HEK293 (cell line): Measurements from ENCODE around the gene SLC27A3.

Experiments used
- CTCF ChIA-PET: fragments of 350-600 bp; formaldehyde crosslinking; extraction: SDS; loops from one replicate; lab custom pipeline; 2021; ENCODE audit warnings: antibody characterized with exemption; lab: Yijun Ruan, JAX
- POLR2A ChIA-PET: fragments of 300-600 bp; formaldehyde crosslinking; extraction: SDS; loops from one replicate; lab custom pipeline; 2020; ENCODE audit warnings: antibody characterized with exemption, inconsistent platforms; lab: Yijun Ruan, JAX
- H3K27ac ChIP-seq: fragments of 200-500 bp; sonication (Bioruptor generic); 2 replicates; pipeline ENCODE4 v1.5.1; 2014; ENCODE audit warnings: low read depth, low read length, control low read depth, inconsistent platforms; ENCODE audit errors: extremely low read depth
- H3K36me3 ChIP-seq, 2 experiments: fragments of 200-500 bp in 1 of 2; sonication (Bioruptor generic) in 1 of 2; 1 replicate in 1 of 2; 2 replicates in 1 of 2; pipeline ENCODE4 v1.5.1; 2014 to 2017; ENCODE audit warnings: inconsistent platforms in 2 of 2, low read length in 2 of 2; ENCODE audit not compliant: control insufficient read depth in 2 of 2, insufficient read depth in 1 of 2
- H3K4me1 ChIP-seq: fragments of 200-500 bp; sonication (Bioruptor generic); 2 replicates; pipeline ENCODE4 v1.5.1; 2014; ENCODE audit warnings: mild to moderate bottlenecking, low read length, inconsistent platforms; ENCODE audit not compliant: control insufficient read depth, insufficient read depth
- H3K4me3 ChIP-seq: 2 replicates; pipeline ENCODE4 v1.5.1; 2011; ENCODE audit warnings: low read depth, mild to moderate bottlenecking, control low read depth, low read length, moderate library complexity
- H3K9me3 ChIP-seq: fragments of 200-500 bp; sonication (Bioruptor generic); 2 replicates; pipeline ENCODE4 v1.5.1; 2014; ENCODE audit warnings: low read depth, low read length, inconsistent platforms; ENCODE audit not compliant: control insufficient read depth, insufficient read depth
- ELK4 ChIP-seq: IDR thresholded peaks from 2 replicates; pipeline ENCODE4 v1.6.1; 2011; ENCODE audit warnings: mild to moderate bottlenecking, low read depth, low read length, borderline replicate concordance
- KLF7 ChIP-seq: fragments of 450-650 bp; formaldehyde crosslinking; IDR thresholded peaks from 2 replicates; pipeline ENCODE4 v1.5.1; 2016; ENCODE audit warnings: missing biosample characterization, missing genetic modification characterization, borderline replicate concordance
- MZF1 ChIP-seq: fragments of 450-650 bp; formaldehyde crosslinking; IDR thresholded peaks from 2 replicates; pipeline ENCODE4 v1.5.1; 2017; ENCODE audit warnings: missing biosample characterization, missing genetic modification characterization, borderline replicate concordance
- PRDM2 ChIP-seq: fragments of 450-650 bp; formaldehyde crosslinking; IDR thresholded peaks from 2 replicates; pipeline ENCODE4 v1.5.1; 2016; ENCODE audit warnings: missing biosample characterization, missing genetic modification characterization, borderline replicate concordance
- PRDM6 ChIP-seq: fragments of 450-650 bp; formaldehyde crosslinking; IDR thresholded peaks from 2 replicates; pipeline ENCODE4 v1.5.1; 2017; ENCODE audit warnings: missing biosample characterization, missing genetic modification characterization
- REST ChIP-seq: fragments of 450-650 bp; formaldehyde crosslinking; IDR thresholded peaks from 2 replicates; pipeline ENCODE4 v1.5.1; 2016; ENCODE audit warnings: missing biosample characterization, missing genetic modification characterization
- SP7 ChIP-seq: fragments of 450-650 bp; formaldehyde crosslinking; IDR thresholded peaks from 2 replicates; pipeline ENCODE4 v1.5.1; 2016; ENCODE audit warnings: missing biosample characterization, missing genetic modification characterization
- TSHZ1 ChIP-seq: fragments of 450-650 bp; formaldehyde crosslinking; IDR thresholded peaks from 2 replicates; pipeline ENCODE4 v1.5.1; 2016; ENCODE audit warnings: missing biosample characterization, missing genetic modification characterization, borderline replicate concordance
- ZBTB26 ChIP-seq: fragments of 450-650 bp; formaldehyde crosslinking; optimal IDR thresholded peaks from 2 replicates; pipeline ENCODE3; 2016; ENCODE audit warnings: missing biosample characterization, mild to moderate bottlenecking, missing genetic modification characterization
- ZNF324 ChIP-seq: fragments of 450-650 bp; formaldehyde crosslinking; IDR thresholded peaks from 2 replicates; pipeline ENCODE4 v1.5.1; 2016; ENCODE audit warnings: missing biosample characterization, missing genetic modification characterization
- ZNF585B ChIP-seq: fragments of 450-650 bp; formaldehyde crosslinking; IDR thresholded peaks from 2 replicates; pipeline ENCODE4 v1.5.1; 2016; ENCODE audit warnings: missing biosample characterization, missing genetic modification characterization
- ZNF629 ChIP-seq: fragments of 450-650 bp; formaldehyde crosslinking; IDR thresholded peaks from 2 replicates; pipeline ENCODE4 v1.5.1; 2017; ENCODE audit warnings: missing biosample characterization, missing genetic modification characterization
- ZNF692 ChIP-seq: fragments of 450-650 bp; formaldehyde crosslinking; IDR thresholded peaks from 2 replicates; pipeline ENCODE4 v1.5.1; 2016; ENCODE audit warnings: missing biosample characterization, missing genetic modification characterization
- ZNF792 ChIP-seq: fragments of 450-650 bp; formaldehyde crosslinking; IDR thresholded peaks from 2 replicates; pipeline ENCODE4 v1.5.1; 2016; ENCODE audit warnings: missing biosample characterization, missing genetic modification characterization
- ZSCAN30 ChIP-seq: fragments of 450-650 bp; IDR thresholded peaks from 2 replicates; pipeline ENCODE4 v1.5.1; 2018; ENCODE audit warnings: missing biosample characterization, mild to moderate bottlenecking, missing genetic modification characterization, moderate library complexity

Gene SLC27A3

GRCh38 chr1:153775458-153776327 is 486 bp downstream of the SLC27A3 start:
- POLR2A ChIA-PET = interaction anchor here (0.5 to 1.6 kb wide), 18 partner anchors 8 to 226 kb away, joined by 3 to 9 read pairs (median 4); partner anchors contain the start of genes CHTOP, CREB3L4, INTS3 and JTB
- peak overlapping the region; percentile 74; the same call in 1 of the 2 replicates for H3K27ac ChIP-seq
- H3K4me1 ChIP-seq = peaks cover 8% of the 10 kb centered on the region
- peak overlapping the region; percentile 60 for H3K4me3 ChIP-seq
- H3K36me3 ChIP-seq = peaks cover 0 to 44% of the 10 kb centered on the region in 2 experiments; a peak in 1 of 3 replicates
- CTCF ChIA-PET = interaction anchor here (0.8 to 2.7 kb wide), 5 partner anchors 22 to 424 kb away, joined by 3 to 12 read pairs (median 5); partner anchors contain the start of gene RAB13
- no peaks in the 10 kb centered on the region for H3K9me3 ChIP-seq
- TF ChIP-seq ZNF692 (tag by site-specific recombination) = peak; percentile 44; the same call in 1 of the 2 replicates
- TF ChIP-seq REST (tag by site-specific recombination) = no peak; the same call in 1 of the 2 replicates
- TF ChIP-seq KLF7 (tag by site-specific recombination) = 0 out of 2 replicates have a peak, but pooled peaks have one; percentile 55
- no peak; the same call in 1 of the 2 replicates for TF ChIP-seq ZSCAN30
- 0 out of 2 replicates have a peak, but pooled peaks have one; percentile 50 for TF ChIP-seq ZNF792 (tag by site-specific recombination)
- TF ChIP-seq SP7 (tag by site-specific recombination) = no peak; the same call in none of the 2 replicates
- peak; percentile 98 for TF ChIP-seq ZBTB26 (tag by site-specific recombination)
- no peak for TF ChIP-seq MZF1 (tag by site-specific recombination)
- TF ChIP-seq PRDM2 = no peak
- TF ChIP-seq ZNF585B = no peak
- no peak for TF ChIP-seq ELK4
- no peak for TF ChIP-seq ZNF324 (tag by site-specific recombination)
- TF ChIP-seq PRDM6 (tag by site-specific recombination) = no peak
- 0 out of 2 replicates have a peak, but pooled peaks have one; percentile 18 for TF ChIP-seq ZNF629
- TF ChIP-seq TSHZ1 (tag by site-specific recombination) = peak; percentile 13; the same call in 1 of the 2 replicates
